GM15510 (cell line): ENCODE results near the gene UBE2M.

Experiments
- POLR2A ChIP-seq: IDR thresholded peaks from 3 replicates; pipeline ENCODE4 v1.6.1; 2011; ENCODE audit warnings: borderline replicate concordance; ENCODE audit not compliant: insufficient read length; ENCODE audit errors: extremely low read depth

The UBE2M gene

DNA sequence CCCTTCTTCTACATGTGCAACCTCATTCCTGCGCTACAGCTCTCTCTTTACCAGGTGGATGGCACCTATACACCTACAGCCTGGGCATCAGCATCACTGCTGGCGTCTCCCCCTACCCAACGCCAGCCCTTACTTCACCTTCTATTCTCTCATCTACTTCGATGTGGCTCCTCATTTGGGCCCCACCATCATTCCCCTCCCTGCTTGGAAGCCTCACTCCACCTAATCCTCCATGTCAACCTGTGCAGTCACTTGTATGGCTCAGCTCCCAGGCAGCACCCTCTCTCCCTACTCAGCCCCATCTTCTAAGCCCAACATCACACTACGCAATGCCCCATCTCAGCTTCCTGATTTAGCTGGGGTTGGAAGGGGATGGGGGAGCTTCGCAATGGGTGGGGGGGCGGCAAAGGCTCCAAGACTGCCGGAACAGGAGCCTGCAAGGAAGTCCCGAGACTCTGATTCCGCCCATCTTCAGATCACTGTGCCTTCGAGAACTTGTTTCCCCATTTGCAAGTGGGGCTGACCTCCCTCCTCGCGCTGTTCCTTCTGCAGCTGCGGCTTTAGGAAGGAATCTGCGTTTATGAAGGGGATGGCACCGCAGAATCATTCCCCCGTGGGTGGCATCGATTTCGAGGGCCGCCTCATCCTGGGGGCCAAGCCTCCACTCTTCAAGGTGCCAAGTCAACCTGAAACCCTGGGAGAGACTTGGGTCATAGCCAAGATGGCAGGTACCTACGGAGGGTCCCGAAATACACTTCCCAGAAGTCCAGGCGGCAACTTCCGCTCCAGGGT, 13.8 kb upstream of the UBE2M start:
- no peak for TF ChIP-seq POLR2A

DNA sequence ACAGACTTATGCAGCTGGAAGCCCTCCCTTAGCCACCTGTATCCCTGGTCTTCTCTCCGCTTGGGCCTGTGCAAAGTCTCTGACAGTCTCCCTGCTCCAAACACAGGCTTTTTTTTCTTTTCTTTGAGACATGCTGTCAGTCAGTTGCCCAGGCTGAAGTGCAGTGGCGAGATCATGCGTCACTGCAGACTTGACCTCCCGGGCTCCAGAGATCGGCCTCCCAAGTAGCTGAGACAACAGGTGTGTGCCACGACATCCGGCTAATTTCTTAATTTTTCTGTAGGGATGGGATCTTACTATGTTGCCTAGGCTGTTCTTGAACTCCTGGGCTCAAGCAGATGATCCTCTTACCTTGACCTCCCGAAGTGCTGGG, 13.2 kb upstream of the UBE2M start:
- no peak for TF ChIP-seq POLR2A

- no peak for TF ChIP-seq POLR2A
Measured at GRCh38 chr19:58570770-58571574, 12.6 kb upstream of the UBE2M start.

DNA sequence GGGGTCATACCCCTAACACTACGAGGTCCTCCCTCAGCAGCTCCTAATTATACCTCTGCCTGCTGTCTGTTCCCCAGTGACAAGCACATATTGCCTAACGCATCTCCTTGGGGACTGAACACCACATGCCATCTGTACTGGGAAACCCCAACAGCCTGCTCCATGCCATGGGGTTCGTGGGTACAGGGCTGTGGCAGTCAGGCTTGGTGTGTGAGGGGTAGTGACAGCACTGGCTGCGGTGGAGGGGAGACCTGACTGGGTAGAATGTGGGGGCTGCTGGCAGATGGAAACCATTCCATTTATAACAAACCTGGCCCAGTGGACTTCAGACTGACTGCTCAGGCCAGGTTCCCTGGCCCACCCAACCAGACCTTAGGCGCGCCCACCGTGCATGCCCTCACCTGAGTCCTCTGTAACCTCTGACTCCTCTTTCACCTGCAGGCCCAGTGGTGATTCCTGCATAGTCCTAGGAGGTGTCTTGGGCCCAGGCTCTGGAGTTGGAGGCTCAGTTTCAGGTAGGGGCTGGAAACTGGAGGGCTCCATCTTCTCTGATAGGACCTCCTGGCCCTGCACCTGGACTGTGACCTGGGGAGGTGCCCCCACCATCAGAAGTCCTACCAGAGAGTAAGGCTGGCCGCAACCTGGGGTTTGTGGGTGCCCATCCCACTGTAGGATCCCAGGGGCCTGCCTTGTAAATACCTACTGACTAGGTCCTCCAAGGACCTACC, 11.7 kb upstream of the UBE2M start:
- no peak for TF ChIP-seq POLR2A

- TF ChIP-seq POLR2A: no peak
Measured at GRCh38 chr19:58569191-58569942, 11.0 kb upstream of the UBE2M start.

DNA sequence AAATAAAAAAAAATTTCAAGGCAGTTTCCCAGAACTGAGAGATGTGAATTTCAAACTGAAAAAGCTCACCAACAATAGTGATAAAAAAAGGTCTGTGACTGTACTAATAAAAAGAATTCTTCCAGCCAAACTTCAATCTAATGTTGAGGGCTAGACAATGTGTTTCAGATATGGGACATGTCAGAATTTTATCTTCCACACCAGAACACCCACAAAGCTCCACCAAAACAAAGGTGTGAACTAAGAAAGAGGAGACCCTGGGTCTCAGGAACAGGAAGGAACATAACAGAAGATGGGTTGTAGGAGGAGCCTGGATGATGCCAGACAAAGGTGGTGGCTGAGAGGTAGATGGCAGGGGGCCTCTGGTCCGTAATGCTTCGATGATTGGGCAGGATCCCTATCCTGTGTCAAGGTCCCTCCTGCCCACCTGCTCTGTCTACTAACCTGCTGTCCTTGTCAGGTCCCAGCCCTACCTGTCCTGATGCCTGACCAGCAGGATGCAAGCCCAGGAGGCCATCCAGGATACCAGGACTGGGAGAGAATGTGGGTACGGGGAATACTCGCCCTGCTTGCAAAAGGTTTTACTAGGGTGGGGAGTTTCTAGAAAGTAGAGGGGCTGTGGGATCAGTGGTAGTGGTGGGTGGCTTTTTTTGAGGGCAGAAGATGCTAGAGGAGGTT, 10.2 kb upstream of the UBE2M start:
- TF ChIP-seq POLR2A: no peak

- no peak for TF ChIP-seq POLR2A
Measured at GRCh38 chr19:58566989-58567388, 8.6 kb upstream of the UBE2M start.

GRCh38 chr19:58563823-58564222, 5.4 kb upstream of the UBE2M start:
- no peak for TF ChIP-seq POLR2A

DNA sequence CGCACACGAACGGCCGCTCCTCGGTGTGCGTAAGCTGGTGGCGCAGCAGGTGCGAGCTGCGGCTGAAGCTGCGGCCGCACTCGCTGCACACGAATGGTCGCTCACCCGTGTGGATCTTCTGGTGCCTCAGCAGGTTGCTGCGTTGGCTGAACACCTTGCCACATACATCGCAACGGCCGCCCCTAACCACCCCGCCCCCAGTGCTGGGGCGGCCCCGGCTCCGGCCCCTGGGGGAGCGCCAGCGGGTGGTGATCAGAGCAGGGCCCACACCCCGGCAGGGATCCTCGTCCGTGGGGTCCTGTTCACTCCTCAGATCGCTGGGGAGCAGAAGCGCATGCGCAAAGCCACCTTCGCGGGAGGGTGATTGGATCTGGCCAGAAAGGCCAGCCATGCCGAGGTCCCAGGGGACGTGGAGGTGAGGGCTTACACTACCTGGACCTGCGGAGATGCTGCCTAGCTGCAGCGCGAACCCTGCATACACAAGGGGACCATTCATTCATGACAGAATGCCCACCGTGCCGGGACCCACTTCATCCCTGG, 4.7 kb upstream of the UBE2M start:
- no peak for TF ChIP-seq POLR2A

- peak; percentile 52 for TF ChIP-seq POLR2A
Measured at GRCh38 chr19:58562122-58563033, 4.0 kb upstream of the UBE2M start.

DNA sequence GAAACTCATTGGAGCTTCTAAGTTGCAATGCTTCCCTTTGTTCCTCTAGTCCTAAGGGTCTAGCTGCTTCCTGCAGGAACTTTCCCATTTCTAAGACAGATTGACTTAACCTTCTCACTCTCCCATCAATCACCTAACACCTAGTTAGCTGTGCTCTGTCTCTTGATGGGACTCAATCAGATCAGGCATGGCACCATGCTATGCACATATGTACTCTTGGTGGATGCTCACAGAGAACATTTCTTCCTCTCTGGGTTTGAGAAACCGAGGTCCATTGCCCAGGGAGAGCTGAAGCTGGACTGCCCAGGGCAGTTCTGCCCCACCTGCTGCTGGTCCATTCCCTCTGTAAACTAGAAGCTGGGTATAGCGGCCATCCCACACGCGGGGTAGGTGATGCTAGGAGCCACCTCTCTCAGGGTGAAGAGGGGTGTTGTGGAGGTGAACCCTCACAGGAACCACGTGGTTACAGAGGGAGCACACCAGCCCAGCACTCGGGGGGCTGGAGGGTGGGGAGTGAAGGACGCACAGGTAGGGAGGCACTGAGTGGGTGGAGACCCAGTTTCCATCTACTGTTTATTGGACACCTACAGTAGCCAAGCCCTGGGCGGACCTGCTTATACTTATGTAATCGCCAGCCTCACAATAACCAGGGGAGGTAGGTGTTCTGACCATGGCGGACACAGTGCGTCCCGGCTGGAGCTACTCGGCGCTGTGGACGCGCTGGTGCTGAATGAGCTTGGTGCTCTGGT, 3.1 kb upstream of the UBE2M start:
- no peak for TF ChIP-seq POLR2A

DNA sequence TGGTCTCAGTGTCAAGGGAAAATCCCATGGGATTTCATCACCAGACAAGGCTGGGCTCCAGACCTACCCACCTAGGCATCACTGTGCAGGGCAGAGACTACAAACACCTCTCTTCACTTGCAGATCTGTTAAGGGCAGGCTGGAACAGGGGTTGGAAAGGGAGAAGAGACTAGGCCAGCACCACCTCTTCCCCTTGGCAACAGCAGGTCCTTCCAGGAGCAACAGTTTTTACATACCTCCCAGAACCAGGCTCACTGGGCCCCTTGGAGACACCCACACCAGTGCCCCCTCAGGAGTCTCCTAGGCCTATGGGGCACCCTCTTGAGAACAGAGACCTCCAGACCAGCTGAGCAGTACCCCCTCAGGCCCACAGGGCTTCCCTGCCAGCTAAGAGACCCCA, 2.5 kb upstream of the UBE2M start:
- TF ChIP-seq POLR2A: no peak
